ENCODE measurements around the gene BBOX1.
"Not testable (repeated sequence)": the region's sequence is repeated elsewhere in the genome, so short reads cannot be mapped to it uniquely, and the experiment has no call there.

The BBOX1 gene

DNA sequence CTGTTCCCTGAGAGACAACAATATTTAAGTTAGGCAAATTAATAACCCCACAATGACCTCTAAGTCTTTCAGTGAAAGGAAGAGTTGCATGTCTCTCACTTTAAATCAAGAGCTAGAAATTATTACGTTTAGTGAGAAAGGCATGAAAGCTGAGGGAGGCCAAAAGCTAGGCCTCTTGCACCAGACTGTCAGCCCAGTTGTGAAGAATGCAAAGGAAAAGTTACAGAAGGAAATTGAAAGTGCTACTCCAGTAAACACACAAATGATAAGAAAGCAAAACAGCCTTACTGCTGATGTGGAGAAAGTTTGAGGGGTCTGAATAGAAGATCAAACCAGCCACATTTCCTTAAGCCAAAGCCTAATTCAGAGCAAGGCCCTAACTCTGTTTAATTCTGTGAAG is 45.0 kb downstream of the BBOX1 start:
- no peak for DNase-seq

DNA sequence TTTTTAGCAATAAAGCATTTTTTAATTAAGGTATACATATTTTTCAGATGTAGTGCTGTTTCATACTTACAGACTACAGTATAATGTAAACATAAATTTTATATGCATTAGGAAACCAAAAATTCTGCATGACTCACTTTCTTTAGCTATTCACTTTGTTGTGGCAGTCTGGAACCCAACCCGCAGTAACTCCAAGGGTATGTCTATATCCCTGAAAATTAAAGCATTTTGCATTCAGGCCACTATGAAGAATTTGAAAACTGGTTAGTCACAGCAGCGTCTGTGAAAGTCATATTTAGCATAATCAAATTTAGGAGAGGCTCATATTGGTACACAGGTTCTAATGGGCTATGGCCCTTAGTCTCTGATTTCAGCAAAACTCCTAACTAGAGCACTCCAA is 46.8 kb downstream of the BBOX1 start:
- DNase-seq, result no peak

DNA sequence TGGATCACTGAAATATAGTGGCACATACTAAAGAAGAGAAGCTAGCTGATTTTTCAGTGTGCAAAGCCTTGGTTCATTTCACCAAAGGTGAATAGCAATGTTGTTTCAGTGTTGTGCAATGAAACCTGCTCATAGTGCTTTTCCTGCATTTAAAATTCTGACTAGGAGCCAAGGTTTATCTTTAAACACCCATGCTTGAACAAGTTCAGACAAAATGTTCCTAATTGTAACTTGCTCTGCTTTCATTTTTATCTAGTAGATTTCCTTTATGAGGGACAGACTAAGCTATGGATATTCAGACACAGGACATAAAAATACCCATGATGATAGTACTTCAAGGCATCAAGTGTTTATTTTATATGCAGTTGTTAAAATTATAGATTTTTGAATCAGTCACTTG is 47.7 kb downstream of the BBOX1 start:
- DNase-seq, result no peak

DNA sequence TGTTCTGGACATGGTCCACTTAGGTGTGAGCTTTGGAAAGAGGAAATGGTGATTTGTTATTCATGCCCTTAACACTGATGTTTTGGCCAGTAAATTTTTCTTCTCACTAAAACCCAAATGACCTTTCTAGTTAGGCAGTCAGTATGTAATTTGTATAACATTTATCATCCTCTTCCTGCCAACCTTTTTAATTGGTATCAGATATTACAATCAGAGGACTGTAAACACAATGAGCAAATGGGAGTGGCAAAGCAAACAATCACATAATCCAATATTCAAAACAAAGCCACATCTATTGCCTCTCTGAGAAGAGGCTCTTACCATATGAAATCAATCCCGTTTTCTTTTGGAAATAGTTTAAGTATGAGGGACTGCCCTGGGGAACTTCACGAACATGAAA is 49.1 kb downstream of the BBOX1 start:
- no peak for DNase-seq

DNA sequence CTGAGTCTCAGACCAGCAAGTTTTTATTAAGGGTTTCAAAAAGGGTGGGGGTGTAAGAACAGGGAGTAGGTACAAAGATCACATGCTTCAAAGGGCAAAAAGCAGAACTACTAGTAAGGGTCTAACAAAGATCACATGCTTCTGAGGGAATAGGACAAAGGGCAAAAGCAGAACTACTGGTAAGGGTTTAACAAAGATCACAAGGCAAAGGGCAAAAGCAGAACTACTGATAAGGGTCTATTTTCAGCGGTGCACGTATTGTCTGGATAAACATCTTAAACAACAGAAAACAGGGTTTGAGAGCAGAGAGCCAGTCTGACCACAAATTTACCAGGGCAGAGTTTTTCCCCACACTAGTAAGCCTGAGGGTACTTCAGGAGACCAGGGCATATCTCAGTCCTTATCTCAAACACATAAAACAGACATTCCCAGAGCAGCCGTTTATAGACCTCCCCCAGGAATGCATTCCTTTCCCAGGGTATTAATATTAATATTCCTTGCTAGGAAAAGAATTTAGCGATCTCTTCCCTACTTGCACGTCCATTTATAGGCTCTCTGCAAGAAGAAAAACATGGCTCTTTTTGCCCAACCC is 49.8 kb downstream of the BBOX1 start:
- DNase-seq, result not testable (repeated sequence)

GRCh38 chr11:27094120-27094519 is 53.5 kb downstream of the BBOX1 start:
- DNase-seq, result no peak

GRCh38 chr11:27095059-27095458 is 54.4 kb downstream of the BBOX1 start:
- no peak for DNase-seq

DNA sequence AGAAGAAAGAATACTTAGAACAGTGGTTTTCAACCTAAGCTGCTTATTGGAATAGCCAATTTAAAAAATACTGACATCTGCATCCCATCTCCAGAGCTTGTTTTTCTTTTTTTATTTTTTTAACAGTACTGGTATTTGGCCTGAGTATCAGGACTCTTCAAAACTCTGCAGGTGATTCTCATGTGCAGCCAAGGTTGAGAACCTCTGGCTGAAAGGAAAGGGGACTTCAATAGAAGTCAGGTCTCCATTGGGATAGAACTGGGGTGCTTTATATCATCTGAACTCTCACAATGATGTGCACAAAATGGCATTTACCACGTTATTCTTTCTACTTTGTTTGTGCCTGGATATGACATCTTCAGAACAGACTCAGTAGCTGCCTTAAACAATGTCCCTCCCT is 55.3 kb downstream of the BBOX1 start:
- DNase-seq, result no peak

DNA sequence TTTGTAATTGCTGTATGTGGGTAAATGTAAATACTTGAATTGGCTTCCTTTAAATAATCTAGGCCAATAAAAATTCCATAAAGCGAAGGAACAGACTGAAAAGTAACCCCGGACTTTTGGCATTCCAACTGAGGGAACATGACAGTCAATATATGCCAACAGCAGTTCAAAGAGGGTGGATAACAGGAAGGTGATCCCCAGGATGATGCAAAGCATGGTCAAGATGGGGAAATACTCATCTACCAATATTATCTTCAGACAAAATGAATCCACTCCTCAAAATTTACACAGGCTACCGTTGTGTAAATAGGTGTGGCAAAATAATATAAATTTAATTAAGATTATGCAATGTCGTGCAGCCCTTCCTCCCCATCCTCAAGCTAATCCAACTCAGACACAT is 56.9 kb downstream of the BBOX1 start:
- DNase-seq, result no peak

DNA sequence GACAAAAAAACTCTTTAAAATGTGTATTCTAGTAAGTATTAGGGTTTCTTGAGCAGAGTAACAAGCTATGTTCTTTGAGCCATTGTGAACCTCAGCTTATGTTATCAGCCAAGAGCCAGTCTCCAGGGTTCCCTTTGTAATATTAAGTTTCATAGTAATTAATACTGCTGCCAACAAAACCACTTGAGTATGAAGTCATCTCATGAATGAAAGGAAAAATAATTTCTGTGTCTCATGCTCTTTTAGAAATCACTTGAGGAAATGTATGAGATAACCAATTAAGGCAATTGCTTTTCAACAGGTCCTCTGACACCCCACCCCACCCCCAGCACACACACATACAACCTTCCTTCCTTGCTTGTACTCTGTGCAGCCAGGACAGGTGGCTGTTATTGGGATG is 59.9 kb downstream of the BBOX1 start:
- DNase-seq, result no peak

DNA sequence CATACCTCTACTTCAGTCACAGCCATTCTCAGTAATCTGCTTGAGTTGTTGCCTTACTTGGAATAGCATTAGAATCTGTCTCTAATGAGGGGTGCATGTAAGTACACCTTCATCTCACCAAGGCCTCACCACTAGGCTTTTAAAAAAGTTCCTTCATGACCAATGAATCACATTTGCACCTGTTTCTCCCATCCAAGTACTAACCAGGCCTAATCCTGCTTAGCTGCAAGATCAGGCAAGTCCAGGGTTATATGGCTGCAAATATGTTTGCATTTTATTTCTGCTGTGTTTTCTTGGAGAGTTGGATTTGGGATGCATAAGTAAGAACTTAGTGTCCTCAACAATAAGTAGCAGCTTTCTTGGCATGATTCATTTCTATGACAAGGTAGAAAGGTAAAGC is 66.9 kb downstream of the BBOX1 start:
- DNase-seq, result no peak

DNA sequence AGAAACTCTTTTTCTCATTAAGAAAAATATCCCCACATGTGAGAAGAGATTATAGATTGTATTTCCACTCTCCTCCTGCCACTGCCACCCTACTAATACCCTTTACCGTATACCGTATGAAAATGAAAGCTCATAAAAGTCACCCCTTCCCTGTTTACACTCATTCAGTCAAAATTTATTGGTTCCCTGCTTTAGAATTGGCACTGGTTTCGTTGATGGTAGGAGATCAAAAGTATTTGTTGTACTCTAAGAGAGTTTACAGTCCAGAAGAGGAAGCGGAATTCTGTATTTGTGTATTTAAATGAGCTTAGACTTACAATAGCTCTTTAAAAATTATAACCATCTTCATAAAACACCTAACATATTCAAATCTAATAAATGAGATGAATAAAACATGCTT is 68.2 kb downstream of the BBOX1 start:
- no peak for DNase-seq

DNA sequence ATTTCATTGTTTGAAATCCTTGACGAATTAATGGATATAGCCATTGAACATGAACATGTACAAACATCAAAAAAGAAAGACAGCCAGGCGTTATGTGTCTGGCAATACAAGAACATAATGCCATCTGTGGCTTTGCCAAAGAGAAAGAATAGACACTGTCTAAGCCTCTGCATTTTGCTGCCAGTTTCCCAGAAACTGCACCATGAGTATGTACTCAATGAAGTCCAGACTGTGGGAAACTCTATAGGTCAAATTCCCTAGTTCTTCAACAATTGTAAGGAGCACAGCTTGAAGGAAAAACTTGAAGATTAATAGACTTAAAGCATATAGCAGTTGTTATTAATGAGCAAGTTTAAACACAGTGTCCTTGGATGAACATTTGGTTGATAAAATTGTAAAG is 71.3 kb downstream of the BBOX1 start:
- no peak for DNase-seq

DNA sequence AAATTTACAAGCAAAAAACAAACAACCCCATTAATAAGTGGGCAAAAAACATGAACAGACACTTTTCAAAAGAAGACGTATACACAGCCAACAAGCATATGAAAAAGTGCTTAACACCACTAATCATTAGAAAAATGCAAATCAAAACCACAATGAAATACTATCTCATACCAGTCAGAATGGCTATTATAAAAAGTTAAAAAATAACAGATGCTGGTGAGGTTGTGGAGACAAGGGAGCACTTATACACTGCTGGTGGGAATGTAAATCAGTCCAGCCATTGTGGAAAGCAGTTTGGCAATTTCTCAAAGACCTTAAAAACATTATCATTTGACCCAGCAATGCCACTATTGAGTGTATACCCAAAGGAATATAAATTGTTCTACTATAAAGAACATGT is 72.3 kb downstream of the BBOX1 start:
- DNase-seq, result no peak

GRCh38 chr11:27115051-27115650 is 74.5 kb downstream of the BBOX1 start:
- DNase-seq, result no peak

DNA sequence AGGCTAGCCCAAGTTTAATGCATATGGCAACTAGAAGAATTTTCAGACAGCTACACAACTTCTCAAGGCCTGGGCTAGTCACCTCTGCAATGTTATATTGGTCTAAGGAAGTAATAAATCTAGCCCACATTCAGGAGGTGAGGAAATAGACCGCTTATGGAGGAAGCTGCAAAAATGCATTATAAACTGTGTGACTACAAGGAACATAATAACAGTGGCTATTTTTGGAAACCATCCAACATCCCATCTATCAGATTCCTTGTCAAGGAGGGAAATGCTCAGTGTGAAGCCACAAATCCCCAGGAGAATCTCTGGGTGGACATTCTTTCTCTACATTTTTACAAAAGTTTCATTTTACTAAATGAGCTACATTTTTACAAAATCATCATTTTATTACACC is 76.1 kb downstream of the BBOX1 start:
- no peak for DNase-seq

DNA sequence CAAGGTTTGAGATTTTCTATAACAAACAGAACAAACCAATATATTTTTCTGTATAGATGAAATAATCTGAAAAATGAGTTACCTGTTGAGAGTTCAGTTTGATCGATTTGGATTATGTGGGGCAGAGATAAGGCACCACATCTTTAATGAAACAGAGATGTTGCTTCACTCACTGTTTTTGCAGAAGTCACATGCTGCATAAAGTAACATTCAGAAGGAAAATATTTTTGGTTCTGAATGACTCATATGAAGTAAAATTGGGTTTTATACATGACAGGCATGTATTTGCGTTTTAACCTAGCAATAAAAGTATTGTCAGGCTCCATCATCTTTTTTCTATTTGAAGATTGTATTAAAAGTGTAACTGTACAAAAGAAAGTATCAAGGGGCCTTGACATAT is 77.8 kb downstream of the BBOX1 start:
- DNase-seq, result no peak

GRCh38 chr11:27118949-27119348 is 78.3 kb downstream of the BBOX1 start:
- DNase-seq, result no peak

DNA sequence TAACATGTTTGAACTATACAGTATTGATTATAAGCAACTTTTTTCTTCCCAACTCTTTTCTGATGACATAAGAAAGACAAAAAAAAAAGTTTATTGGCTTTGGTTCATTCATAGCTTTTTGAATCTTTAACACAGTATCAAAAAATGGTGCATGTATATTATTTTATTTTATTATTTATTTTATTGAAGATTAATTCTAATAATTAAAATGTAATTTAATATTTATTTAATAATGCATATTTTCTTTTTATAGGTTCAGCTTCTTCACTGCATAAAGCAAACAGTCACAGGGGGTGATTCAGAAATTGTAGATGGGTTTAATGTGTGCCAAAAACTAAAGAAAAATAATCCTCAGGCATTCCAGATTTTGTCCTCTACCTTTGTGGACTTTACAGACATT is 78.8 kb downstream of the BBOX1 start:
- DNase-seq, result no peak

DNA sequence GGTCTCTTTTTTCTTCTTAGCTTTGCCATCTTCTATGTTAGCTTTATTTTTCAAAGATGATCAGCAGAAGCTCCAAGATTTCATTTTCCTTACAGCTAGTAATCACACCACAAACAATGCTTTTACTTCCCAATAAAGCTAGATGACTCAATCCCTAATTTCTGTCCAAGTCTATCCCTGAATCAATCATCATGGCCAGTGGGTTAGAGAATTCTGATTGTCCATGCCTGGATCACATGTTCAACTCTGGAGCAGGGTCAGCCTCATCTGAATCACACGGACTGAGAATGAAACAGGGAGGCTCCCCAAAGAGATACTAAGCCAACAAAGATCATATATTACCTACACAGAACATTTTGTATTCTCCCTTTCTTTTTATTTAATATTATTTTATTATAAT is 79.6 kb downstream of the BBOX1 start:
- no peak for DNase-seq

DNA sequence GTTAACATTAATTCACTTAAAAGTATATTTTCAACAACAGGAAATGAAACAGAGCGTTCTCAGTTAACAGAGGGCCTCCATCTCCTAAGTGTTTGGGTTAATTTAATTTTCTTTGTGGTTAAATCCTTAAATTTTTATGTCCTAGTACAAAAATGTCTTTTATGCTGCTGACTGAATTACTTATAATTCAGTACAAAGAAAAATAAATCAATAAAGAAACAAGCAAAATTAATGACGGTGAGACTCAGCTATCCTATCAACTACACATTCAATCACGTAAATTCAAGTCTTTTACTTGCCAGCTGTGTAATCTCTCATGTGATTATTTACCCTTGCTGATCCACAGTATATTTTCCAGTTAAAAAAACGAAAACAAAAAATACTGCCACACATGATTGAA is 81.4 kb downstream of the BBOX1 start:
- no peak for DNase-seq

GRCh38 chr11:27124514-27125264 is 84.1 kb downstream of the BBOX1 start:
- no peak for DNase-seq

- DNase-seq, result no peak
Observed at GRCh38 chr11:27129686-27130085, 89.1 kb downstream of the BBOX1 start.

DNA sequence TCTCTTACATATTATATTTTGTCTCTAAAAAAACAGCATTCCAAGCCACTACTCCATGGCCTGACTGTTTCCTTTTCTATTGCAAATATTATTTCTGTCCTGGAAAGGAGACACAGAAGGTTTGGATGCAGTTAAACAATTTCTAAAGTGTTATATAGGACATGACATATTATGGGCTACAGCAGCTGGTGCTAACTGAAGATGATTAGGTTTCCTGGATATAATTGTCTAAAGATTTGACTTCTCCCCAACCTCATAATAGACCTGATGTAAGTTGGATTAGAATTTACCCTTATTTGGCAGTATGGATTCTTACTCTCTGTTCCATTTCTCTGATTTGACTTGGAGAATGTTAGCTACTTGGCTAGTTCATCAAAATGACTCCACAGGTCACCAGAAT is 90.2 kb downstream of the BBOX1 start:
- no peak for DNase-seq

GRCh38 chr11:27135924-27136329 is 95.3 kb downstream of the BBOX1 start:
- not testable (repeated sequence) for DNase-seq
